Choroid plexus epithelial cell (primary cell): ENCODE data around the gene ADGRE2.

Source experiments
- DNase-seq: peaks from one replicate; pipeline ENCODE4 v3.0.0-alpha.2; 2010; ENCODE audit warnings: low read depth
- H3K4me3 ChIP-seq: 2 replicates; pipeline ENCODE4 v1.5.1; 2011; ENCODE audit warnings: low read depth, mild to moderate bottlenecking, control low read depth, low read length, moderate library complexity
- TF ChIP-seq, protein P1 (sequence below): conservative IDR thresholded peaks from 2 replicates; pipeline ENCODE4 v1.5.1; 2011; ENCODE audit warnings: low read depth, mild to moderate bottlenecking, control low read depth, inconsistent platforms, low read length, moderate library complexity

The ADGRE2 gene

DNA sequence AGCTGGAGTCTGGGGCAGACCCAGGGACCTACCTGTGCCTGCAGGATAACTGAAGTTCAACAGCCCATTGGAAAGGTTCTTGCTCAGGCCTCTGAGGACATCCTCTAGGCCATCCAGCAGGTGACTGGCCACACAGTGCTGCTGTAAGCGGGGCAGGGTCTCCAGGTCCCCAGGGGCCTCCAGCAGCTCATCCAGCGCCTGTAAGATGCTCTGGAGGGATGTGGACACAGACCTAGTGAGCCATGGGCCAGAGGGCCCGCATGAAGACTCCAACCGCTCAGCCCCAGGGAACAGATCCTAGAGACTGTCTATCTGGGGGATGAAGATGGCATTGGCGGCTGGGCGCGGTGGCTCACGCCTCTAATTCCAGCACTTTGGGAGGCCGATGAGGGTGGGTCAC, 14.0 kb downstream of the ADGRE2 start:
- no peak overlapping the region for H3K4me3 ChIP-seq
- TF ChIP-seq, protein P1, sequence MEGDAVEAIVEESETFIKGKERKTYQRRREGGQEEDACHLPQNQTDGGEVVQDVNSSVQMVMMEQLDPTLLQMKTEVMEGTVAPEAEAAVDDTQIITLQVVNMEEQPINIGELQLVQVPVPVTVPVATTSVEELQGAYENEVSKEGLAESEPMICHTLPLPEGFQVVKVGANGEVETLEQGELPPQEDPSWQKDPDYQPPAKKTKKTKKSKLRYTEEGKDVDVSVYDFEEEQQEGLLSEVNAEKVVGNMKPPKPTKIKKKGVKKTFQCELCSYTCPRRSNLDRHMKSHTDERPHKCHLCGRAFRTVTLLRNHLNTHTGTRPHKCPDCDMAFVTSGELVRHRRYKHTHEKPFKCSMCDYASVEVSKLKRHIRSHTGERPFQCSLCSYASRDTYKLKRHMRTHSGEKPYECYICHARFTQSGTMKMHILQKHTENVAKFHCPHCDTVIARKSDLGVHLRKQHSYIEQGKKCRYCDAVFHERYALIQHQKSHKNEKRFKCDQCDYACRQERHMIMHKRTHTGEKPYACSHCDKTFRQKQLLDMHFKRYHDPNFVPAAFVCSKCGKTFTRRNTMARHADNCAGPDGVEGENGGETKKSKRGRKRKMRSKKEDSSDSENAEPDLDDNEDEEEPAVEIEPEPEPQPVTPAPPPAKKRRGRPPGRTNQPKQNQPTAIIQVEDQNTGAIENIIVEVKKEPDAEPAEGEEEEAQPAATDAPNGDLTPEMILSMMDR = no peak
- DNase-seq = no peak

DNA sequence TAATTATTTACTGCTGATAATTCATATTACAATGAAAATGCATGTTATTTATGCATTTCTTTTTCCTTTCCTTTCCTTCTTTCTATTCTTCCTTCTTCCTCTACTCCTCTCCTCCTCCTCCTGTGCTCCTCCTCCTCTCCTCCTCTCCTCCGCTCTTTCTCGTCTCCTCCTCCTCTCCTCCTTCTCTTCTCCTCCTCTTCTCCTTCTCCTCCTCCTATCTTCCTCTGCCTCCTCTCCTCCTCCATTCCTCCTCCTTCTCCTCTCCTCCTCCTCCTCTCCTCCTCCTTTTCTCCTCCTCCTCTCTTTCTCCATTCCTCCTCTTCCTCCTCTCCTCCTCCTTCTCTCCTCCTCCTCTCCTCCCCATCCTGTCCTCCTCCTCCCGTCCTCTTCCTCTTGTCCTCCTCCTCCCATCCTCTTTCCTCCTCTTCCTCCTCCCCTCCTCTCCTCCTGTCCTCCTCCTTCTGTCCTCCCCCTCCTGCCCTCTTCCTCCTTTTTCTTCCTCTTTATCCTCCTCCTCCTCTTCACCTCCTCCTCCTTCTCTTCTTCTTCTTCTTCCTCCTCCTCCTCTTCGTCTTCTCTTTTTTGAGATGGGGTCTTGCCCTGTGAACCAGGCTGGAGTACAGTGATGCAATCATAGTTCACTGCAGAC, 14.7 kb downstream of the ADGRE2 start:
- TF ChIP-seq, protein P1 = no peak
- DNase-seq = no peak
- H3K4me3 ChIP-seq = no peak overlapping the region

DNA sequence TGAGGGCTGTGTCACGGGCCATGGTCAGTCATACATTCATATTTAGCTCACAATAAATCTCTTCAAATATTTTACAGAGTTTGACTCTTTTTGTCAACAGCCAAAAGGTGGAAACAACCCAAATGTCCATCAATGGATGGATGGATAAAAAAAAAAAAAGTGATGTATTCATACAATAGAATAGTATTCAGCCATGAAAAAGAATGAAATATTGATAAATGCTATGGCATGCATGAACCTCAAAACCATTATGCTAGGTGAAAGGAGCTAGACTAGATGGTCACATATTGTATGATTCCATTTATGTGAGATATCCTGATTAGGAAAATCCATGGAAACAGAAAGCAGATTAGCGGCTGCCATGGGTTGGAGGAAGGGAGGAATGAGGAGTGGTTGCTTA, 16.2 kb downstream of the ADGRE2 start:
- TF ChIP-seq, protein P1 = no peak
- H3K4me3 ChIP-seq = no peak overlapping the region
- no peak for DNase-seq

DNA sequence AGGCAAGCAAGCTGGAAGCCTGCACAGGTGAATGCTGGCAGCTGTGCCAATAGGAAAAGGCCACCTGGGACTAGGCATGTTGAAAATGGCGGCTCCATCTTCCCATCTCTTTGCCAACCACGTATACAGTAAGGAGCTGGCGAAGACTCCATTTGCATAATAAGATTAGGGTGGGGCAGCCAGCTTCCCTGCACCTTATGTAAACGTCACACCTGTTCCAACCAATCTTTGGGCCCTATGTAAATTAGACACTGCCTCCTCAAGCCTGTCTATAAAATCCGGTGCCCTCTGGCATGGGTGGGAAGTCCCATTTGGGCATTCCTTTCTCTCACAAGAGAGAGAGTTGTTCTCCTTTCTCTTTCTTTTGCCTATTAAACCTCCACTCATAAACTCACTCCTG, 16.8 kb downstream of the ADGRE2 start:
- H3K4me3 ChIP-seq = no peak overlapping the region
- TF ChIP-seq, protein P1 = no peak
- no peak for DNase-seq

DNA sequence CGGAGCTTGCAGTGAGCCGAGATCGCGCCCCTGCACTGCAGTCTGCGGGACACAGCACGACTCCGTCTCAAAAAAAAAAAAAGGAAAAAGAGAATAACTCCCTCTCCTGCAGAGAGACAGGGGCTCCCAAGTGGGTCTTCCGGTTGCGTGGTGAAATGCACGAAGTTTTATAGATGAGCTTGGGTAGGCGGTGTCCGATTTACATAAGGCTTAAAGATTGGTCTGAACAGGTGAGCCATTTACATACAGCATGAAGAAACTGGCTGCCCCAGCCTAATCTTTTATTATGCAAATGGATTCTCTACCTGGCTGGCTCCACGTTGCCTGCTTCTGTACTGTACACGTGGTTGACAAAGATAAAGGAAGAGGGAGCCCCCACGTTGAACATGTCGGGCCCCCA, 19.5 kb downstream of the ADGRE2 start:
- TF ChIP-seq, protein P1 = no peak
- no peak overlapping the region for H3K4me3 ChIP-seq
- peak; percentile 5 for DNase-seq

DNA sequence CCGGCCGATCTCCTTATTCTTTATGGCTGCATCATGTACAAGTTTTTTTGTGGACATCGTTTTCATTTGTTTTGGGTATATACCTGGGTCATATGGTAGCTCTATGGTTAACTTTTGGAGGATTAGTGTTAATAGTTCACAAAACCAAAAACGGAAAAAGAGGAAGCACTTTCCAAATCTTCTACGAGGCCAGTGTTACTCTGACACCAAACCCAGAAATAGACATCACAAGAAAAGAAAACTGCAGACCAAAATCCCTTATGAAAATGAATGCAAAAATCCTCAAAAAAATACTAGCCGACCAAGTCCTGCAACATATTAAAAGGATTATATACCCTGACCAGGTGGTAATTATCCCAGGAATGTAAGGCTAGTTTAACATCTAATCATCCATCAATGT, 29.8 kb downstream of the ADGRE2 start:
- TF ChIP-seq, protein P1 = no peak
- DNase-seq = no peak
- H3K4me3 ChIP-seq = no peak overlapping the region

DNA sequence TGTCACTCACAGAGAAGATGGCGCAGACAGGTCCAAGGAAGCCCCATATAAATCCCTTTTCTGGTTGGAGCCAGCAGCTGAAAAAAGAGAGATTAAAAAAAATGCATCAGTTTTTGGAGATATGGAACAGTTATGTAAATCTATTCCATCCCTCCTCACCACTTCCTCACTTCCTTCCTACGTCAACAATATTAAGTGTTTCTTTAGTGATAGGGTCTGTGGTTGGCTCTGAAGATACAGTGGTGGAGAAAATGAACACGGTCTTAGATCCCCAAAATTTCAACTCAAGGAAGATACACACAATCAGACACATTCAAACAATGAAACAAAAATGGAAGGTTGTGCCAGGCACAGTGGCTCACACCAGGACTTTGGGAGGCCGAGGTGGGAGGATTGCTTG, 31.5 kb downstream of the ADGRE2 start:
- H3K4me3 ChIP-seq = no peak overlapping the region
- TF ChIP-seq, protein P1 = no peak
- DNase-seq = no peak
